A673 (cell line): ENCODE data around the gene KPNA1.

ENCODE experiments used
- EZH2 ChIP-seq: fragments of 200-600 bp; sonication (generic); IDR thresholded peaks from 2 replicates; pipeline ENCODE4 v1.6.1; 2017; ENCODE audit warnings: borderline replicate concordance, low read depth, mild to moderate bottlenecking, mixed read lengths, antibody characterized with exemption, low read length; ENCODE audit not compliant: poor library complexity, severe bottlenecking
- TF ChIP-seq, protein P1 (sequence below): fragments of 300-800, 200-600 bp; sonication (generic); conservative IDR thresholded peaks from 2 replicates; pipeline ENCODE4 v1.5.1; 2017; ENCODE audit warnings: low read depth, mild to moderate bottlenecking, antibody characterized with exemption, low read length, moderate library complexity, mixed read lengths

- TF ChIP-seq, protein P1, sequence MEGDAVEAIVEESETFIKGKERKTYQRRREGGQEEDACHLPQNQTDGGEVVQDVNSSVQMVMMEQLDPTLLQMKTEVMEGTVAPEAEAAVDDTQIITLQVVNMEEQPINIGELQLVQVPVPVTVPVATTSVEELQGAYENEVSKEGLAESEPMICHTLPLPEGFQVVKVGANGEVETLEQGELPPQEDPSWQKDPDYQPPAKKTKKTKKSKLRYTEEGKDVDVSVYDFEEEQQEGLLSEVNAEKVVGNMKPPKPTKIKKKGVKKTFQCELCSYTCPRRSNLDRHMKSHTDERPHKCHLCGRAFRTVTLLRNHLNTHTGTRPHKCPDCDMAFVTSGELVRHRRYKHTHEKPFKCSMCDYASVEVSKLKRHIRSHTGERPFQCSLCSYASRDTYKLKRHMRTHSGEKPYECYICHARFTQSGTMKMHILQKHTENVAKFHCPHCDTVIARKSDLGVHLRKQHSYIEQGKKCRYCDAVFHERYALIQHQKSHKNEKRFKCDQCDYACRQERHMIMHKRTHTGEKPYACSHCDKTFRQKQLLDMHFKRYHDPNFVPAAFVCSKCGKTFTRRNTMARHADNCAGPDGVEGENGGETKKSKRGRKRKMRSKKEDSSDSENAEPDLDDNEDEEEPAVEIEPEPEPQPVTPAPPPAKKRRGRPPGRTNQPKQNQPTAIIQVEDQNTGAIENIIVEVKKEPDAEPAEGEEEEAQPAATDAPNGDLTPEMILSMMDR: no peak
- TF ChIP-seq EZH2: no peak
Observed at GRCh38 chr3:122515870-122516269, 1.1 kb upstream of the KPNA1 start.
